Body of pancreas (tissue), 4 donors: ENCODE data around the gene CCDC83.

Experiments
- POLR2A ChIP-seq, 3 donors: fragments of 450-650 bp; IDR thresholded peaks; one replicate each; pipeline ENCODE4 v1.6.1; 2016; ENCODE audit warnings: antibody characterized with exemption in 3 of 3, mild to moderate bottlenecking in 2 of 3
- TF ChIP-seq, protein P1 (sequence below), 7 experiments: fragments of 450-650 bp in 4 of 7; fragments of 200-600 bp in 3 of 7; sonication (generic) in 3 of 7; IDR thresholded peaks; one replicate each; pipeline ENCODE4 v1.5.1; 2016 to 2019; ENCODE audit warnings: antibody characterized with exemption in 7 of 7

GRCh38 chr11:85947431-85948272, 92.5 kb downstream of the CCDC83 start:
- no peak for TF ChIP-seq POLR2A (IDR thresholded peaks at IDR 0.05)
- TF ChIP-seq, protein P1, sequence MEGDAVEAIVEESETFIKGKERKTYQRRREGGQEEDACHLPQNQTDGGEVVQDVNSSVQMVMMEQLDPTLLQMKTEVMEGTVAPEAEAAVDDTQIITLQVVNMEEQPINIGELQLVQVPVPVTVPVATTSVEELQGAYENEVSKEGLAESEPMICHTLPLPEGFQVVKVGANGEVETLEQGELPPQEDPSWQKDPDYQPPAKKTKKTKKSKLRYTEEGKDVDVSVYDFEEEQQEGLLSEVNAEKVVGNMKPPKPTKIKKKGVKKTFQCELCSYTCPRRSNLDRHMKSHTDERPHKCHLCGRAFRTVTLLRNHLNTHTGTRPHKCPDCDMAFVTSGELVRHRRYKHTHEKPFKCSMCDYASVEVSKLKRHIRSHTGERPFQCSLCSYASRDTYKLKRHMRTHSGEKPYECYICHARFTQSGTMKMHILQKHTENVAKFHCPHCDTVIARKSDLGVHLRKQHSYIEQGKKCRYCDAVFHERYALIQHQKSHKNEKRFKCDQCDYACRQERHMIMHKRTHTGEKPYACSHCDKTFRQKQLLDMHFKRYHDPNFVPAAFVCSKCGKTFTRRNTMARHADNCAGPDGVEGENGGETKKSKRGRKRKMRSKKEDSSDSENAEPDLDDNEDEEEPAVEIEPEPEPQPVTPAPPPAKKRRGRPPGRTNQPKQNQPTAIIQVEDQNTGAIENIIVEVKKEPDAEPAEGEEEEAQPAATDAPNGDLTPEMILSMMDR (IDR thresholded peaks at IDR 0.05): no peak
